ENCODE data around the gene NOL11.

DNA sequence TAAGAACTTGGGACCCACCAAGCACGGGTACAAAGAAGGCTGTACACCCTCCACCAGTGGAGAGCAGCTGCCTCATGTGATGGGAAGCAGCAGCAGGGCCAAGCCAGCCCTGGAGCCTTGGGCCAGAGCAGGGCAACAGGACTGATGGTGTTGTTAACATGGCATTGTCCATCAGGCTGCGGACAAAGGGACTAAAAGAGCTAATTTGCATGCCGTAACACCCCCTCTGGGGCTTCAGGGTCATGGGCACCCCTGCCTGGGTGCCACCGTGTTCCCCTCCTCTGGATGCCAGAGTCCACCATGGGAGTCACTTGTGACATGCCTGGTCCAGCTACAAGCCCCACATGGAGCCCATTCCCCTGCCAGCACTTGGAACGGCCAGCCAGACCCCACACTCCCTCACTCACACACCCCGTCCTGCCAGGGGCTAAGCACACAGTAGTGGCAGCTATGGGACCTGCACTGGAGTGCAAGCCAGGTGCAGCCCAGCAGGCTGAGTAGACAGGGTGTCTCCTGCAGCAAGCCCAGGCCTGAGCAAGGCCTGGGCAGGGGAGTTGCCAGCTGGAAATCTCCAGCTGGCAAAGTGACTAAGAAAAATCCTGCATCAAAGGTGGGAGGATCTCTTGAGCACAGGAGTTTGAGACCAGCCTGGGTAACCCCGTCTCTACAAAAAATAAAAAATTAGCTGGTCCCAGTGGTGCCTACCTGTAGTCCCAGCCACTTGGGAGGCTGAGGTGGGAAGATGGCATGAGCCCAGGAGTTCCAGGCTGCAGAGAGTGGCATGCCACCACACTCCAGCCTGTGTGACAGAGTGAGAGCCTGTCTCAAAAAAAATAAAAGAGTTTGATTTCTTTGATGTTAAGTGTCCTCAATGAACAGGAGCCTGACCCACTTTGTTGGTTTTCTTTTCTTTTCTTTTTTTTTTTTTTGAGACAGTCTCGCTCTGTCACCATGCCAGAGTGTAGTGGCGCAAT is 33.7 kb downstream of the NOL11 start:
- no peak for TF ChIP-seq POLR2A (IDR thresholded peaks at IDR 0.05)
- TF ChIP-seq, protein P1, sequence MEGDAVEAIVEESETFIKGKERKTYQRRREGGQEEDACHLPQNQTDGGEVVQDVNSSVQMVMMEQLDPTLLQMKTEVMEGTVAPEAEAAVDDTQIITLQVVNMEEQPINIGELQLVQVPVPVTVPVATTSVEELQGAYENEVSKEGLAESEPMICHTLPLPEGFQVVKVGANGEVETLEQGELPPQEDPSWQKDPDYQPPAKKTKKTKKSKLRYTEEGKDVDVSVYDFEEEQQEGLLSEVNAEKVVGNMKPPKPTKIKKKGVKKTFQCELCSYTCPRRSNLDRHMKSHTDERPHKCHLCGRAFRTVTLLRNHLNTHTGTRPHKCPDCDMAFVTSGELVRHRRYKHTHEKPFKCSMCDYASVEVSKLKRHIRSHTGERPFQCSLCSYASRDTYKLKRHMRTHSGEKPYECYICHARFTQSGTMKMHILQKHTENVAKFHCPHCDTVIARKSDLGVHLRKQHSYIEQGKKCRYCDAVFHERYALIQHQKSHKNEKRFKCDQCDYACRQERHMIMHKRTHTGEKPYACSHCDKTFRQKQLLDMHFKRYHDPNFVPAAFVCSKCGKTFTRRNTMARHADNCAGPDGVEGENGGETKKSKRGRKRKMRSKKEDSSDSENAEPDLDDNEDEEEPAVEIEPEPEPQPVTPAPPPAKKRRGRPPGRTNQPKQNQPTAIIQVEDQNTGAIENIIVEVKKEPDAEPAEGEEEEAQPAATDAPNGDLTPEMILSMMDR (IDR thresholded peaks at IDR 0.05): no peak
